Endothelial cell of umbilical vein (primary cell): ENCODE results near the gene ADAMTS6. TPM values are rescaled to one million over a fixed set of nuclear protein-coding genes. Genes with fewer than 3 reads are reported as not detected.
A peak's percentile ranks its signal among the peaks of the same experiment; 100 is the strongest.

Source experiments
- BruUV-seq: library from RNA; stranded (reverse); fragments of 400-500 nt; replicated peaks from 2 replicates; lab custom pipeline; 2021; lab: Mats Ljungman, UMichigan
- CTCF ChIA-PET: fragments of 300-600, 350-600 bp; sonication (Branson Sonifier 250); formaldehyde crosslinking; loops from one replicate; lab custom pipeline; 2021; ENCODE audit warnings: antibody characterized with exemption, inconsistent platforms; lab: Charles Lee
- POLR2A ChIA-PET: fragments of 300-600, 350-600 bp; sonication (Branson Sonifier 250); formaldehyde crosslinking; loops from one replicate; lab custom pipeline; 2021; ENCODE audit warnings: antibody characterized with exemption, inconsistent platforms; lab: Charles Lee
- DNase-seq: peaks from one replicate; pipeline ENCODE4 v3.0.0-alpha.2; 2011; ENCODE audit warnings: low read depth, low spot score
- FAIRE-seq: peaks from 2 replicates; lab custom pipeline; 2011; peaks lifted over from hg19 to GRCh38; lab: Jason Lieb, UNC
- H2AFZ ChIP-seq: 2 replicates; pipeline ENCODE4 v1.6.0; 2012; ENCODE audit warnings: low read depth, low read length, control low read depth, inconsistent platforms
- H3K27ac ChIP-seq: 2 replicates; pipeline ENCODE4 v1.5.1; 2011; ENCODE audit warnings: low read depth, mild to moderate bottlenecking, control low read depth, low read length, moderate library complexity; ENCODE audit not compliant: insufficient read depth
- H3K27me3 ChIP-seq, 2 experiments: 2 replicates each; pipeline versions ENCODE4 v1.6.0 to v1.6.1; 2011; ENCODE audit warnings: low read length in 2 of 2, mixed read lengths in 1 of 2; ENCODE audit not compliant: control insufficient read depth in 2 of 2, insufficient read depth in 2 of 2
- H3K36me3 ChIP-seq, 2 experiments: 2 replicates in 1 of 2; 3 replicates in 1 of 2; pipeline ENCODE4 v1.5.1; 2011; ENCODE audit warnings: low read length in 2 of 2, mild to moderate bottlenecking in 1 of 2, moderate library complexity in 1 of 2; ENCODE audit not compliant: control insufficient read depth in 2 of 2, insufficient read depth in 2 of 2; ENCODE audit errors: extremely low read depth in 1 of 2
- H3K4me1 ChIP-seq: 3 replicates; pipeline ENCODE4 v1.5.1; 2011; ENCODE audit warnings: mild to moderate bottlenecking, low read length; ENCODE audit not compliant: control insufficient read depth, insufficient read depth; ENCODE audit errors: extremely low read depth
- H3K4me2 ChIP-seq: 2 replicates; pipeline ENCODE4 v1.6.1; 2011; ENCODE audit warnings: low read length, control low read depth, mixed read lengths; ENCODE audit not compliant: insufficient read depth
- H3K4me3 ChIP-seq, 3 experiments: fragments of 200-600 bp in 1 of 3; sonication (generic), shearing (Covaris generic) in 1 of 3; replicated peaks in 1 of 3; 2 replicates each; pipeline ENCODE4 v1.5.1; 2011 to 2016; ENCODE audit warnings: control low read depth in 3 of 3, low read length in 3 of 3, mild to moderate bottlenecking in 2 of 3, inconsistent platforms in 1 of 3, low read depth in 1 of 3, moderate library complexity in 1 of 3; ENCODE audit not compliant: insufficient read depth in 1 of 3
- H3K79me2 ChIP-seq: 2 replicates; pipeline ENCODE4 v1.6.0; 2012; ENCODE audit warnings: low read length, inconsistent platforms; ENCODE audit not compliant: control insufficient read depth, insufficient read depth
- H3K9ac ChIP-seq: replicated peaks from 2 replicates; pipeline ENCODE3; 2011; ENCODE audit warnings: low read length, control low read depth; ENCODE audit not compliant: insufficient read depth; ENCODE audit errors: extremely low read depth
- H3K9me1 ChIP-seq: replicated peaks from 3 replicates; pipeline ENCODE4 v1.6.0; 2011; ENCODE audit warnings: mild to moderate bottlenecking, low read length; ENCODE audit not compliant: control insufficient read depth, insufficient read depth; ENCODE audit errors: extremely low read depth
- H3K9me3 ChIP-seq: replicated peaks from 2 replicates; pipeline ENCODE4 v1.5.1; 2012; ENCODE audit warnings: low read length, inconsistent platforms; ENCODE audit not compliant: control insufficient read depth, insufficient read depth
- H4K20me1 ChIP-seq: replicated peaks from 2 replicates; pipeline ENCODE3; 2011; ENCODE audit warnings: mild to moderate bottlenecking, low read length; ENCODE audit not compliant: control insufficient read depth, insufficient read depth; ENCODE audit errors: extremely low read depth
- EZH2 ChIP-seq: IDR thresholded peaks from 2 replicates; pipeline ENCODE4 v1.6.1; 2012; ENCODE audit warnings: borderline replicate concordance, low read depth, mild to moderate bottlenecking, moderate library complexity, low read length, inconsistent platforms; ENCODE audit not compliant: severe bottlenecking
- GATA2 ChIP-seq: IDR thresholded peaks from 2 replicates; pipeline ENCODE4 v1.7.0; 2011; ENCODE audit warnings: low read depth, mild to moderate bottlenecking, moderate library complexity, mixed read lengths, low read length; ENCODE audit not compliant: insufficient read length, insufficient read depth
- MYC ChIP-seq: IDR thresholded peaks from one replicate; pipeline ENCODE4 v1.6.1; 2011; ENCODE audit warnings: mild to moderate bottlenecking, low read depth, low read length
- POLR2A ChIP-seq: IDR thresholded peaks from 2 replicates; pipeline ENCODE4 v1.6.1; 2012; ENCODE audit warnings: low read depth, mild to moderate bottlenecking, control low read depth, low read length
- POLR2AphosphoS5 ChIP-seq: IDR thresholded peaks from 2 replicates; pipeline ENCODE4 v1.6.1; 2012; ENCODE audit warnings: low read depth, mild to moderate bottlenecking, control low read depth, low read length, moderate library complexity; ENCODE audit not compliant: insufficient read depth
- dilution Hi-C: fragments of 300-500 bp; cut with MboI; formaldehyde crosslinking; loops from one replicate; pipeline ENCODE4 v1.15.0; 2019; ENCODE audit warnings: low sequenced_read_pairs; ENCODE audit not compliant: extremely low pct_ligation_motif_present
- intact Hi-C: fragments of 100-400 bp; cut with micrococcal nuclease; formaldehyde crosslinking; loops from one replicate; pipeline ENCODE4 v1.10.0; 2022
- polyA plus RNA-seq, 4 experiments: library from polyadenylated mRNA; depleted of rRNA in 3 of 4; stranded (reverse) in 3 of 4; unstranded in 1 of 4; fragments of >200 nt; gene quantifications; 2 replicates each; pipeline versions ENCODE4 v1.2.1 to v1.2.3, GENCODE V29; 2011 to 2012; ENCODE audit warnings: missing spikeins in 1 of 4
- total RNA-seq: library from RNA; stranded (reverse); gene quantifications from 2 replicates; pipeline ENCODE4 v1.2.3, GENCODE V29; 2021
- TF ChIP-seq, protein P1 (sequence below): IDR thresholded peaks from 2 replicates; pipeline ENCODE4 v1.6.1; 2011; ENCODE audit not compliant: insufficient read depth, insufficient read length
- TF ChIP-seq, protein P2 (sequence below), 2 donors: IDR thresholded peaks; 1 replicate in 1 of 2; 2 replicates in 1 of 2; pipeline ENCODE4 v1.5.1; 2011; ENCODE audit warnings: low read length in 2 of 2, mild to moderate bottlenecking in 2 of 2, moderate library complexity in 2 of 2, control low read depth in 1 of 2, inconsistent platforms in 1 of 2, low read depth in 1 of 2; ENCODE audit not compliant: insufficient read depth in 1 of 2; ENCODE audit errors: extremely low read depth in 1 of 2

Gene ADAMTS6
- total and polyA plus RNA-seq, 2 donors (not counting 3 experiments of a cell fraction or from before 2014, with no cell fraction given), result 20.4 to 43.4 TPM

DNA sequence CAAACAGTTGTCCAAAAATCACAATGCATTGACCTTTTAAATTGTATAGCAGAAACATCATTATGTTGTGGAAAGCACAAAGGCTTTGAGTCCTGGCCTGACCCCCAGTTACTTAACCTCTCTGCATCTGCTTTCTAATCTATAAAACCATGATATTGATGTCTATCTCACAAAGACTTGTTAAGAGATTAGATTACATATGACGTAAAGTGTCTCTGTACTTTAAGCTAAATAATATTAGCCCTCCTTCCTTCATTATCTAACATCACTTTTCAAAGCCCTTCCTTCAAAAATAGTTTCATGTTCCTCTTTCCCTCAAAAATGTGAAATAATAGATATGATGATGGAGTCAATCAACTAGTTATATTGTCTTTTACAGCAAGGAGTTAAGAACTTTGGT is 3.4 kb downstream of the ADAMTS6 start:
- Histone ChIP-seq H3K9me3 (no peaks in the 10 kb centered on the region), H3K4me1 (peaks cover 67% of the 10 kb centered on the region), H3K27me3 (no peaks in the 10 kb centered on the region), H3K4me3 (peak overlapping the region in 1 of 3 experiments; percentile 96), H3K27ac (peak overlapping the region; percentile 87), H2AFZ (no peak overlapping the region), H4K20me1 (no peaks in the 10 kb centered on the region), H3K79me2 (peaks cover 60% of the 10 kb centered on the region), H3K4me2 (peak overlapping the region; percentile 100), H3K9ac (peak overlapping the region; percentile 94), H3K9me1 (no peaks in the 10 kb centered on the region), H3K36me3 (no peaks in the 10 kb centered on the region)
- dilution Hi-C loops, result no loop called here
- no peak for DNase-seq
- FAIRE-seq, result no peak
- POLR2A ChIA-PET, result no interaction called here
- no TSS peak for BruUV-seq
- no peak for TF ChIP-seq MYC
- no peak for TF ChIP-seq POLR2A
- TF ChIP-seq GATA2, result no peak
- CTCF ChIA-PET, result interaction anchor here (0.6 to 7.8 kb wide), 2 partner anchors 81 to 670 kb away, joined by 3 to 275 read pairs; no protein-coding TSS in a partner anchor
- intact Hi-C loops, result loop anchor here (10.0 kb wide), 1 partner anchor 1366 kb away; no protein-coding TSS in a partner anchor

DNA sequence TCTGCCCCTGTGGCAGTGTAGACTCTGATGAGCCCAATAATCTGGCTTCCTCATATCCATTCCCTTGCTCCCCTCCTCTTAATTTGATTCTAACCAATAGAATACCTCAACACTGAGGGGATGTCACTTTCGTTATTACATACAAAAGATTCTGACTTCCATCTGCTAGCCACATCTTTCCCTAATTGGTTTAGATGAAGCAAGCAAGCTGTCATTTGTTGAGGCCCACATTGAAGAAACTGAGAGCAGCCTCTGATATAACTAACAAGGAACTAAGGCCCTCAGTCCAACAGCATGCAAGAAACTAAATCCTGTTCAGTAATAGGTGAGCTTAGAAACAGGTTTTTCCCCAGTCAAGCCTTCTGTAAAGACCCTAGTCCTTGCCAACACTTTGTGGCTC is 5.8 kb downstream of the ADAMTS6 start:
- CTCF ChIA-PET, result interaction anchor here (1.0 to 2.0 kb wide), 5 partner anchors 8 to 1247 kb away, joined by 3 to 10 read pairs (median 5); no protein-coding TSS in a partner anchor
- no peaks in the 10 kb centered on the region for H3K9me3 ChIP-seq
- no peaks in the 10 kb centered on the region for H4K20me1 ChIP-seq
- H3K36me3 ChIP-seq, result no peaks in the 10 kb centered on the region
- peak overlapping the region in 1 of 3 experiments; percentile 19 for H3K4me3 ChIP-seq
- POLR2A ChIA-PET, result no interaction called here
- H2AFZ ChIP-seq, result no peak overlapping the region
- intact Hi-C loops (loop anchor here (10.0 kb wide), 1 partner anchor 1369 kb away; no protein-coding TSS in a partner anchor), dilution Hi-C loops (no loop called here)
- FAIRE-seq (no peak), DNase-seq (peak; percentile 39)
- H3K4me2 ChIP-seq, result peak overlapping the region; percentile 60
- BruUV-seq, result no TSS peak
- H3K4me1 ChIP-seq, result peaks cover 86% of the 10 kb centered on the region
- TF ChIP-seq GATA2 (no peak), POLR2A (no peak), POLR2AphosphoS5 (no peak), EZH2 (no peak)
- TF ChIP-seq, protein P1, sequence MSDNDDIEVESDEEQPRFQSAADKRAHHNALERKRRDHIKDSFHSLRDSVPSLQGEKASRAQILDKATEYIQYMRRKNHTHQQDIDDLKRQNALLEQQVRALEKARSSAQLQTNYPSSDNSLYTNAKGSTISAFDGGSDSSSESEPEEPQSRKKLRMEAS, result no peak
- TF ChIP-seq, protein P2, sequence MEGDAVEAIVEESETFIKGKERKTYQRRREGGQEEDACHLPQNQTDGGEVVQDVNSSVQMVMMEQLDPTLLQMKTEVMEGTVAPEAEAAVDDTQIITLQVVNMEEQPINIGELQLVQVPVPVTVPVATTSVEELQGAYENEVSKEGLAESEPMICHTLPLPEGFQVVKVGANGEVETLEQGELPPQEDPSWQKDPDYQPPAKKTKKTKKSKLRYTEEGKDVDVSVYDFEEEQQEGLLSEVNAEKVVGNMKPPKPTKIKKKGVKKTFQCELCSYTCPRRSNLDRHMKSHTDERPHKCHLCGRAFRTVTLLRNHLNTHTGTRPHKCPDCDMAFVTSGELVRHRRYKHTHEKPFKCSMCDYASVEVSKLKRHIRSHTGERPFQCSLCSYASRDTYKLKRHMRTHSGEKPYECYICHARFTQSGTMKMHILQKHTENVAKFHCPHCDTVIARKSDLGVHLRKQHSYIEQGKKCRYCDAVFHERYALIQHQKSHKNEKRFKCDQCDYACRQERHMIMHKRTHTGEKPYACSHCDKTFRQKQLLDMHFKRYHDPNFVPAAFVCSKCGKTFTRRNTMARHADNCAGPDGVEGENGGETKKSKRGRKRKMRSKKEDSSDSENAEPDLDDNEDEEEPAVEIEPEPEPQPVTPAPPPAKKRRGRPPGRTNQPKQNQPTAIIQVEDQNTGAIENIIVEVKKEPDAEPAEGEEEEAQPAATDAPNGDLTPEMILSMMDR (IDR thresholded peaks at IDR 0.05; ENCODE audit: extremely low read depth in 1 of 2, insufficient read depth in 1 of 2, low read depth in 1 of 2, low read length in 2 of 2), result no peak
- no peaks in the 10 kb centered on the region for H3K9me1 ChIP-seq
- no peaks in the 10 kb centered on the region for H3K27me3 ChIP-seq
- H3K79me2 ChIP-seq, result peaks cover 77% of the 10 kb centered on the region
- H3K9ac ChIP-seq, result peak overlapping the region; percentile 21
- peak overlapping the region; percentile 60 for H3K27ac ChIP-seq
